HG02642 (cell line): Measurements from ENCODE around the gene ADAM19.

Experiments used
- ATAC-seq: cut with Tn5 transposase; IDR thresholded peaks from one replicate; pipeline ENCODE4 v1.9.1; 2021; ENCODE audit warnings: mild to moderate bottlenecking; ENCODE audit not compliant: unreplicated experiment, poor library complexity

ADAM19 gene

GRCh38 chr5:157598350-157598936 lies 22.9 kb upstream of the ADAM19 start:
- no peak for ATAC-seq

- ATAC-seq = no peak
Observed at GRCh38 chr5:157597277-157597676, 21.7 kb upstream of the ADAM19 start.

- ATAC-seq = peak; percentile 86
Observed at GRCh38 chr5:157596487-157596886, 20.9 kb upstream of the ADAM19 start.

GRCh38 chr5:157594675-157595459 lies 19.3 kb upstream of the ADAM19 start:
- no peak for ATAC-seq

GRCh38 chr5:157594257-157594656 lies 18.7 kb upstream of the ADAM19 start:
- no peak for ATAC-seq

- no peak for ATAC-seq
Observed at GRCh38 chr5:157593052-157593757, 17.6 kb upstream of the ADAM19 start.

- no peak for ATAC-seq
Observed at GRCh38 chr5:157592594-157592993, 17.0 kb upstream of the ADAM19 start.

GRCh38 chr5:157590478-157590877 lies 14.9 kb upstream of the ADAM19 start:
- no peak for ATAC-seq

GRCh38 chr5:157584628-157585027 lies 9.1 kb upstream of the ADAM19 start:
- no peak for ATAC-seq

- ATAC-seq = peak; percentile 59
Observed at GRCh38 chr5:157582731-157583620, 7.4 kb upstream of the ADAM19 start.

GRCh38 chr5:157581901-157582300 lies 6.3 kb upstream of the ADAM19 start:
- no peak for ATAC-seq

GRCh38 chr5:157578079-157578780 lies 2.7 kb upstream of the ADAM19 start:
- ATAC-seq = no peak

GRCh38 chr5:157576678-157577077 lies 1.1 kb upstream of the ADAM19 start:
- no peak for ATAC-seq

- ATAC-seq = no peak
Observed at GRCh38 chr5:157574456-157575380, 857 bp downstream of the ADAM19 start.

GRCh38 chr5:157571357-157571827 lies 4.2 kb downstream of the ADAM19 start:
- peak; percentile 85 for ATAC-seq

GRCh38 chr5:157570531-157571200 lies 4.9 kb downstream of the ADAM19 start:
- ATAC-seq = peak; percentile 10

GRCh38 chr5:157568720-157569119 lies 6.9 kb downstream of the ADAM19 start:
- no peak for ATAC-seq

GRCh38 chr5:157568222-157568621 lies 7.4 kb downstream of the ADAM19 start:
- ATAC-seq = no peak
